ENCODE measurements around the gene DSCAM.

- TF ChIP-seq EZH2phosphoT487 (IDR thresholded peaks at IDR 0.05; ENCODE audit: insufficient read depth, low read depth) = no peak
- TF ChIP-seq EZH2 (IDR thresholded peaks at IDR 0.05; ENCODE audit: insufficient read depth, poor library complexity, severe bottlenecking) = no peak
Observed at GRCh38 chr21:40882192-40882915, 35.4 kb upstream of the DSCAM start.
